Coronary artery (tissue), 2 donors: ENCODE results near the gene CST7.

Experiments used
- DNase-seq: peaks from one replicate; pipeline ENCODE4 v3.0.0-alpha.2; 2017; ENCODE audit warnings: low spot score
- H3K27ac ChIP-seq, 2 donors: fragments of 200-600 bp; sonication (generic); one replicate each; pipeline ENCODE4 v1.5.1; 2016 to 2019
- H3K4me3 ChIP-seq: fragments of 200-600 bp; sonication (generic); 2 replicates; pipeline ENCODE4 v1.5.1; 2016; ENCODE audit warnings: mild to moderate bottlenecking, moderate library complexity
- CTCF ChIP-seq: fragments of 200-600 bp; sonication (generic); IDR thresholded peaks from one replicate; pipeline ENCODE4 v1.5.1; 2019; ENCODE audit warnings: antibody characterized with exemption

CST7 gene

GRCh38 chr20:24983896-24984295 lies 34.8 kb downstream of the CST7 start:
- TF ChIP-seq CTCF = no peak
- Histone ChIP-seq H3K4me3 (no peak overlapping the region), H3K27ac (no peak overlapping the region)
- DNase-seq = peak; percentile 49

GRCh38 chr20:24984961-24985640 lies 36.0 kb downstream of the CST7 start:
- H3K27ac ChIP-seq = peak overlapping the region in 1 of 2 donors; percentile 33
- DNase-seq = peak; percentile 41
- TF ChIP-seq CTCF = no peak
- no peak overlapping the region for H3K4me3 ChIP-seq

- Histone ChIP-seq H3K4me3 (no peak overlapping the region), H3K27ac (peak overlapping the region in 1 of 2 donors; percentile 17)
- TF ChIP-seq CTCF = no peak
- peak; percentile 45 for DNase-seq
These were observed 36.7 kb downstream of the CST7 start for GRCh38 chr20:24985802-24986201.

GRCh38 chr20:24986436-24987015 lies 37.5 kb downstream of the CST7 start:
- TF ChIP-seq CTCF = no peak
- DNase-seq = peak; percentile 35
- H3K27ac ChIP-seq = peak overlapping the region in 1 of 2 donors; percentile 17
- H3K4me3 ChIP-seq = no peak overlapping the region

- Histone ChIP-seq H3K27ac (no peak overlapping the region), H3K4me3 (no peak overlapping the region)
- DNase-seq = peak; percentile 3
- TF ChIP-seq CTCF = no peak
These were observed 38.2 kb downstream of the CST7 start for GRCh38 chr20:24987244-24987643.

GRCh38 chr20:24987873-24988835 lies 39.1 kb downstream of the CST7 start:
- no peak overlapping the region for H3K27ac ChIP-seq
- TF ChIP-seq CTCF = no peak
- no peak overlapping the region for H3K4me3 ChIP-seq
- peak; percentile 46 for DNase-seq
